ENCODE results near the gene UBTF. TPM values are rescaled to one million over a fixed set of nuclear protein-coding genes. Genes with fewer than 3 reads are reported as not detected.

The UBTF gene
- total RNA-seq, 2 experiments from 2014 or later: 148 to 158 TPM

- DNase-seq (no peak), ATAC-seq (ENCODE audit: poor library complexity) (no peak)
- peaks cover 0 to 3% of the 10 kb centered on the region in 2 experiments for H3K27me3 ChIP-seq (ENCODE audit: control insufficient read depth in 1 of 2, insufficient read depth in 2 of 2, low read length in 2 of 2)
- no peak overlapping the region for H3K27ac ChIP-seq (ENCODE audit: low read depth in 1 of 2, low read length in 2 of 2)
- peaks cover 7% of the 10 kb centered on the region for H3K4me1 ChIP-seq (ENCODE audit: insufficient read depth, low read length)
- ChIA-PET CTCF (no interaction called here), POLR2A (no interaction called here)
- H3K4me3 ChIP-seq (ENCODE audit: low read length): no peak overlapping the region
- H3K9me3 Mint-ChIP-seq: no peaks in the 10 kb centered on the region
- no peak overlapping the region for H3K27ac Mint-ChIP-seq
- H3K27me3 Mint-ChIP-seq: peaks cover 8% of the 10 kb centered on the region
- TF ChIP-seq CTCF (IDR thresholded peaks at IDR 0.05): no peak
- H3K36me3 ChIP-seq (ENCODE audit: insufficient read depth, low read length): no peaks in the 10 kb centered on the region
- H3K9me3 ChIP-seq (ENCODE audit: control insufficient read depth in 1 of 2, insufficient read depth in 1 of 2, low read length in 2 of 2): no peaks in the 10 kb centered on the region
- H3K4me3 Mint-ChIP-seq: no peak overlapping the region
- no peaks in the 10 kb centered on the region for H3K36me3 Mint-ChIP-seq (ENCODE audit: low read depth)
- intact Hi-C loops (cut with DNase I, micrococcal nuclease): no loop called here
- peaks cover 5% of the 10 kb centered on the region for H3K4me1 Mint-ChIP-seq (ENCODE audit: low read depth)
These were observed 14.1 kb upstream of the UBTF start for GRCh38 chr17:44233582-44233981.

- Histone ChIP-seq H3K27me3 (ENCODE audit: control insufficient read depth in 1 of 2, insufficient read depth in 2 of 2, low read length in 2 of 2) (peaks cover 0 to 3% of the 10 kb centered on the region in 2 experiments), H3K27ac (ENCODE audit: low read depth in 1 of 2, low read length in 2 of 2) (no peak overlapping the region), H3K36me3 (ENCODE audit: insufficient read depth, low read length) (no peaks in the 10 kb centered on the region), H3K9me3 (ENCODE audit: control insufficient read depth in 1 of 2, insufficient read depth in 1 of 2, low read length in 2 of 2) (no peaks in the 10 kb centered on the region), H3K4me1 (ENCODE audit: insufficient read depth, low read length) (peaks cover 7% of the 10 kb centered on the region), H3K4me3 (ENCODE audit: low read length) (no peak overlapping the region)
- Mint-ChIP-seq H3K27me3 (peaks cover 8% of the 10 kb centered on the region), H3K9me3 (no peaks in the 10 kb centered on the region), H3K4me3 (no peak overlapping the region), H3K4me1 (ENCODE audit: low read depth) (peaks cover 5% of the 10 kb centered on the region), H3K27ac (no peak overlapping the region), H3K36me3 (ENCODE audit: low read depth) (no peaks in the 10 kb centered on the region)
- intact Hi-C loops (cut with DNase I, micrococcal nuclease): no loop called here
- DNase-seq: no peak
- ChIA-PET CTCF (no interaction called here), POLR2A (no interaction called here)
- no peak for ATAC-seq (ENCODE audit: poor library complexity)
- no peak for TF ChIP-seq CTCF (IDR thresholded peaks at IDR 0.05)
These were observed 12.6 kb upstream of the UBTF start for GRCh38 chr17:44232061-44232460.

- no peak overlapping the region for H3K4me3 ChIP-seq (ENCODE audit: low read length)
- ChIA-PET POLR2A (interaction anchor here (1.6 kb wide), 1 partner anchor 9 kb away, joined by 6 read pairs; no protein-coding TSS in a partner anchor), CTCF (interaction anchor here (0.7 kb wide), 1 partner anchor 59 kb away, joined by 5 read pairs; no protein-coding TSS in a partner anchor)
- Mint-ChIP-seq H3K36me3 (ENCODE audit: low read depth) (no peaks in the 10 kb centered on the region), H3K4me3 (no peak overlapping the region), H3K27ac (no peak overlapping the region), H3K9me3 (no peaks in the 10 kb centered on the region), H3K27me3 (peaks cover 3% of the 10 kb centered on the region), H3K4me1 (ENCODE audit: low read depth) (peaks cover 4% of the 10 kb centered on the region)
- H3K27ac ChIP-seq (ENCODE audit: low read depth in 1 of 2, low read length in 2 of 2): no peak overlapping the region
- no peaks in the 10 kb centered on the region for H3K9me3 ChIP-seq (ENCODE audit: control insufficient read depth in 1 of 2, insufficient read depth in 1 of 2, low read length in 2 of 2)
- peaks cover 0 to 3% of the 10 kb centered on the region in 2 experiments for H3K27me3 ChIP-seq (ENCODE audit: control insufficient read depth in 1 of 2, insufficient read depth in 2 of 2, low read length in 2 of 2)
- no peak for TF ChIP-seq CTCF (IDR thresholded peaks at IDR 0.05)
- ATAC-seq (ENCODE audit: poor library complexity) (no peak), DNase-seq (no peak)
- H3K36me3 ChIP-seq (ENCODE audit: insufficient read depth, low read length): no peaks in the 10 kb centered on the region
- intact Hi-C loops (cut with DNase I, micrococcal nuclease): no loop called here
- H3K4me1 ChIP-seq (ENCODE audit: insufficient read depth, low read length): peaks cover 4% of the 10 kb centered on the region
These were observed 10.7 kb upstream of the UBTF start for GRCh38 chr17:44230140-44230539.

Data from CD4-positive, alpha-beta T cell (primary cell).